K562 (cell line): ENCODE results near the gene SYNRG. TPM values are rescaled to one million over a fixed set of nuclear protein-coding genes. Genes with fewer than 3 reads are reported as not detected.

Experiments used
- ATAC-seq: fragments of 200-7000 bp; cut with Tn5 transposase; 3 replicates; pipeline ENCODE4 v1.9.1; 2020; ENCODE audit warnings: moderate library complexity
- BruUV-seq: library from RNA; stranded (reverse); fragments of 400-500 nt; replicated peaks from 2 replicates; lab custom pipeline; 2021; lab: Mats Ljungman, UMichigan
- CTCF ChIA-PET: fragments of 300-600 bp; formaldehyde crosslinking; extraction: SDS; loops from one replicate; lab custom pipeline; 2021; ENCODE audit warnings: low intra/inter-chr PET ratio; lab: Yijun Ruan, JAX
- POLR2A ChIA-PET: fragments of 300-600, 350-650 bp; sonication (Branson Sonifier 250); formaldehyde crosslinking; extraction: SDS; loops from one replicate; lab custom pipeline; 2021; ENCODE audit warnings: antibody characterized with exemption, inconsistent platforms; lab: Yijun Ruan, JAX
- DNase-seq, 4 experiments: peaks; one replicate each; pipeline versions ENCODE4 v3.0.0 to v3.0.0-alpha.2; 2011 to 2018; ENCODE audit warnings: low spot score in 3 of 4, mixed read lengths in 3 of 4; ENCODE audit errors: extremely low read depth in 1 of 4
- FAIRE-seq: peaks from 2 replicates; lab custom pipeline; 2011; peaks lifted over from hg19 to GRCh38; lab: Jason Lieb, UNC
- H2AFZ ChIP-seq: 2 replicates; pipeline ENCODE4 v1.6.0; 2011; ENCODE audit warnings: low read depth, low read length, control low read depth, inconsistent platforms
- H3K27ac ChIP-seq: fragments of 200-600 bp; 3 replicates; pipeline ENCODE4 v1.8.0; 2011; ENCODE audit warnings: low read depth, mild to moderate bottlenecking, control low read depth, inconsistent platforms, low read length, moderate library complexity, mixed read lengths; ENCODE audit errors: extremely low read depth
- H3K27me3 ChIP-seq, 2 experiments: fragments of 300-600 bp in 1 of 2; 2 replicates in 1 of 2; 3 replicates in 1 of 2; pipeline versions ENCODE4 v1.6.0 to v1.8.0; 2011; ENCODE audit warnings: inconsistent platforms in 2 of 2, low read length in 2 of 2, mild to moderate bottlenecking in 1 of 2, mixed read lengths in 1 of 2, moderate library complexity in 1 of 2; ENCODE audit not compliant: control insufficient read depth in 2 of 2, insufficient read depth in 2 of 2
- H3K36me3 ChIP-seq: fragments of 300-600 bp; 3 replicates; pipeline ENCODE4 v1.8.0; 2011; ENCODE audit warnings: mild to moderate bottlenecking, low read length, inconsistent platforms; ENCODE audit not compliant: control insufficient read depth, insufficient read depth
- H3K4me1 ChIP-seq, 2 experiments: fragments of 200-600 bp in 1 of 2; replicated peaks in 1 of 2; 2 replicates in 1 of 2; 3 replicates in 1 of 2; pipeline versions ENCODE4 v1.5.1 to v1.8.0; 2011; ENCODE audit warnings: inconsistent platforms in 2 of 2, low read length in 2 of 2, mild to moderate bottlenecking in 1 of 2, mixed read lengths in 1 of 2, moderate library complexity in 1 of 2; ENCODE audit not compliant: control insufficient read depth in 2 of 2, insufficient read depth in 2 of 2
- H3K4me2 ChIP-seq: 2 replicates; pipeline ENCODE4 v1.6.1; 2011; ENCODE audit warnings: low read length, control low read depth, inconsistent platforms, mixed read lengths; ENCODE audit not compliant: insufficient read depth
- H3K4me3 ChIP-seq: fragments of 200-600 bp; sonication (generic), shearing (Covaris generic); 2 replicates; pipeline ENCODE4 v1.5.1; 2016; ENCODE audit warnings: control low read depth, inconsistent platforms
- H3K79me2 ChIP-seq: fragments of 200-600 bp; 3 replicates; pipeline ENCODE4 v1.8.0; 2011; ENCODE audit warnings: low read length, inconsistent platforms; ENCODE audit not compliant: control insufficient read depth, insufficient read depth
- H3K9ac ChIP-seq, 2 experiments: 2 replicates each; pipeline versions ENCODE4 v1.6.0 to v1.6.1; 2011; ENCODE audit warnings: low read depth in 2 of 2, low read length in 2 of 2, control low read depth in 1 of 2, inconsistent platforms in 1 of 2, mild to moderate bottlenecking in 1 of 2, mixed read lengths in 1 of 2; ENCODE audit not compliant: insufficient read depth in 1 of 2
- H3K9me1 ChIP-seq: one replicate; pipeline ENCODE4 v1.6.0; 2011; ENCODE audit warnings: inconsistent platforms, mild to moderate bottlenecking, low read length, moderate library complexity; ENCODE audit not compliant: control insufficient read depth, insufficient read depth
- H3K9me3 ChIP-seq: replicated peaks from 2 replicates; pipeline ENCODE4 v1.5.1; 2011; ENCODE audit warnings: low read depth, low read length, inconsistent platforms; ENCODE audit not compliant: control insufficient read depth, insufficient read depth
- H4K20me1 ChIP-seq: replicated peaks from 2 replicates; pipeline ENCODE4 v1.6.1; 2011; ENCODE audit warnings: low read length, inconsistent platforms, mixed read lengths; ENCODE audit not compliant: control insufficient read depth, insufficient read depth
- POLR2G ChIP-seq: fragments of 200-400 bp; formaldehyde crosslinking; IDR thresholded peaks from 2 replicates; pipeline ENCODE4 v1.6.1; 2017; ENCODE audit warnings: low read depth, mild to moderate bottlenecking, antibody characterized with exemption, low read length, moderate library complexity
- POU5F1 ChIP-seq: fragments of 150-350 bp; IDR thresholded peaks from 2 replicates; pipeline ENCODE4 v1.6.1; 2014; ENCODE audit warnings: borderline replicate concordance, low read length, low read depth, mild to moderate bottlenecking; ENCODE audit not compliant: partially characterized antibody
- ZKSCAN1 ChIP-seq: fragments of 150-350 bp; IDR thresholded peaks from 2 replicates; pipeline ENCODE4 v1.6.1; 2016; ENCODE audit warnings: low read depth, low read length
- WGBS: fragments of 100-300 bp; shearing (Covaris generic); methylation state at CpG from one replicate; pipeline ENCODE4 v1.1.6; 2016; ENCODE audit warnings: low coverage, mixed read lengths; ENCODE audit not compliant: insufficient coverage; ENCODE audit errors: missing lambda C conversion rate; 5-methylcytosine and 5-hydroxymethylcytosine counted together
- in situ Hi-C: fragments of 300-500 bp; cut with MboI; formaldehyde crosslinking; loops from 4 replicates; pipeline ENCODE4 v1.15.0; 2018; ENCODE audit warnings: inconsistent platforms, mixed read lengths
- intact Hi-C: fragments of 100-400 bp; cut with micrococcal nuclease; formaldehyde crosslinking; loops from 2 replicates; pipeline ENCODE4 v1.14.2; 2022
- polyA plus RNA-seq, 8 experiments: library from polyadenylated mRNA; depleted of rRNA in 4 of 8; stranded (reverse) in 5 of 8; unstranded in 3 of 8; fragments of >200 nt; fragmentation: Nextera tagmentation in 2 of 8; fragmentation: Illumina TruSeq in 1 of 8; extraction: Ambion mirVana in 2 of 8; extraction: Trizol in 1 of 8; gene quantifications; 2 replicates each; pipeline versions ENCODE4 v1.2.1 to v1.2.3, GENCODE V29; 2011 to 2014; ENCODE audit warnings: inconsistent platforms in 1 of 8, missing spikeins in 1 of 8
- total RNA-seq, 7 experiments: library from RNA; depleted of rRNA in 6 of 7; stranded (reverse); fragments of >200 nt in 6 of 7; fragmentation: Illumina TruSeq in 2 of 7; extraction: Trizol in 2 of 7; gene quantifications; 2 replicates each; pipeline versions ENCODE4 v1.2.1 to v1.2.3, GENCODE V29; 2011 to 2021; ENCODE audit warnings: low replicate concordance in 1 of 7

SYNRG gene
- total and polyA plus RNA-seq, 9 of the 15 experiments (the other 6 are each of a cell fraction or from before 2014, with no cell fraction given): 2.9 to 28.2 (median 15.1) TPM

- Histone ChIP-seq H3K27me3 (no peaks in the 10 kb centered on the region), H3K4me2 (no peak overlapping the region), H2AFZ (no peak overlapping the region), H3K36me3 (peaks cover 63% of the 10 kb centered on the region; the same call in 2 of the 3 replicates), H3K79me2 (peaks cover 7% of the 10 kb centered on the region; the same call in 2 of the 3 replicates), H4K20me1 (peaks cover 4% of the 10 kb centered on the region; the same call in 1 of the 2 replicates), H3K4me3 (no peak overlapping the region), H3K9ac (no peak overlapping the region), H3K27ac (no peak overlapping the region), H3K4me1 (peaks cover 0 to 6% of the 10 kb centered on the region in 2 experiments; a peak in 3 of 5 replicates), H3K9me3 (no peaks in the 10 kb centered on the region), H3K9me1 (no peaks in the 10 kb centered on the region)
- TF ChIP-seq ZKSCAN1: no peak
- CTCF ChIA-PET: interaction anchor here (0.6 kb wide), 1 partner anchor 49 kb away, joined by 5 read pairs; no protein-coding TSS in a partner anchor
- no peak for ATAC-seq
- intact Hi-C loops: no loop called here
- in situ Hi-C loops: no loop called here
- POLR2A ChIA-PET: interaction anchor here (1.2 kb wide), 1 partner anchor 11 kb away, joined by 4 read pairs; no protein-coding TSS in a partner anchor
- no TSS peak for BruUV-seq
- 95% methylated on average over 8 of the region's 10 CpGs for WGBS
- DNase-seq: no peak
- FAIRE-seq: no peak
Measured at GRCh38 chr17:37513711-37514110, 95.5 kb downstream of the SYNRG start.

- ATAC-seq (no peak), DNase-seq (no peak), FAIRE-seq (no peak)
- TF ChIP-seq POU5F1: no peak
- TF ChIP-seq POLR2G: peak; percentile 46; the same call in 1 of the 2 replicates
- Histone ChIP-seq H3K4me3 (no peak overlapping the region), H3K27ac (no peak overlapping the region), H3K9me3 (no peaks in the 10 kb centered on the region), H3K79me2 (peaks cover 16% of the 10 kb centered on the region), H3K36me3 (peaks cover 54% of the 10 kb centered on the region; the same call in 2 of the 3 replicates), H4K20me1 (peaks cover 9% of the 10 kb centered on the region), H3K4me1 (peaks cover 0 to 6% of the 10 kb centered on the region in 2 experiments; a peak in 1 of 5 replicates), H2AFZ (no peak overlapping the region), H3K9ac (peak overlapping the region in 1 of 2 experiments; percentile 19; a peak in 1 of 4 replicates), H3K27me3 (no peaks in the 10 kb centered on the region), H3K4me2 (no peak overlapping the region), H3K9me1 (no peaks in the 10 kb centered on the region)
- BruUV-seq: no TSS peak
- ChIA-PET CTCF (no interaction called here), POLR2A (interaction anchor here (0.7 to 1.3 kb wide), 2 partner anchors 9 to 106 kb away, joined by 3 to 4 read pairs; partner anchors contain the start of genes ACACA and TADA2A)
- 89% methylated on average over 24 of the region's 24 CpGs for WGBS
- in situ Hi-C loops: no loop called here
- intact Hi-C loops: no loop called here
Measured at GRCh38 chr17:37512442-37513068, 96.7 kb downstream of the SYNRG start.
